Activated CD4-positive, alpha-beta T cell treated with anti-CD3 and anti-CD28 coated beads, Interleukin-2, amount 10 ng/mL, durations not matched to agents 7 days and 5 days (primary cell): Measurements from ENCODE around the gene WDR26. TPM values are rescaled to one million over a fixed set of nuclear protein-coding genes. Genes with fewer than 3 reads are reported as not detected.
"Not testable (repeated sequence)": the region's sequence is repeated elsewhere in the genome, so short reads cannot be mapped to it uniquely, and the experiment has no call there.

ENCODE experiments used
- CTCF ChIA-PET: fragments of 350-600 bp; sonication (Branson Sonifier 250); formaldehyde crosslinking; loops from one replicate; lab custom pipeline; 2021; ENCODE audit warnings: antibody characterized with exemption; lab: Charles Lee
- POLR2A ChIA-PET: fragments of 350-600 bp; sonication (Branson Sonifier 250); formaldehyde crosslinking; loops from one replicate; lab custom pipeline; 2021; ENCODE audit warnings: antibody characterized with exemption; lab: Charles Lee
- DNase-seq: peaks from one replicate; pipeline ENCODE4 v3.0.0-alpha.2; 2020
- H3K27ac Mint-ChIP-seq: one replicate; pipeline ENCODE4 v1.8.0; 2021; ENCODE audit warnings: mild to moderate bottlenecking, moderate library complexity, mixed read lengths
- H3K27me3 Mint-ChIP-seq: one replicate; pipeline ENCODE4 v1.8.0; 2021; ENCODE audit warnings: mixed read lengths
- H3K36me3 Mint-ChIP-seq: one replicate; pipeline ENCODE4 v1.8.0; 2021; ENCODE audit warnings: low read depth, mixed read lengths
- H3K4me1 Mint-ChIP-seq: one replicate; pipeline ENCODE4 v1.8.0; 2021; ENCODE audit warnings: mixed read lengths
- H3K4me3 Mint-ChIP-seq: one replicate; pipeline ENCODE4 v1.8.0; 2021; ENCODE audit warnings: mild to moderate bottlenecking, moderate library complexity, mixed read lengths
- H3K9me3 Mint-ChIP-seq: one replicate; pipeline ENCODE4 v1.8.0; 2021; ENCODE audit warnings: mixed read lengths
- total RNA-seq, 2 experiments: library from RNA; stranded (reverse); gene quantifications; one replicate each; pipeline ENCODE4 v1.2.3, GENCODE V29; 2021

Gene WDR26
- total RNA-seq, 2 experiments from 2014 or later: 67.7 to 74.2 TPM

GRCh38 chr1:224432672-224433040 lies 1.9 kb downstream of the WDR26 start:
- ChIA-PET POLR2A (no interaction called here), CTCF (interaction anchor here (0.8 to 1.8 kb wide), 4 partner anchors 10 to 45 kb away, joined by 3 to 7 read pairs (median 4); no protein-coding TSS in a partner anchor)
- peak; percentile 23 for DNase-seq
- H3K4me1 Mint-ChIP-seq: peaks cover 67% of the 10 kb centered on the region
- H3K27me3 Mint-ChIP-seq: no peaks in the 10 kb centered on the region
- peak overlapping the region; percentile 91 for H3K4me3 Mint-ChIP-seq
- H3K27ac Mint-ChIP-seq: peak overlapping the region; percentile 88
- H3K36me3 Mint-ChIP-seq: peaks cover 34% of the 10 kb centered on the region
- no peaks in the 10 kb centered on the region for H3K9me3 Mint-ChIP-seq

GRCh38 chr1:224432146-224432545 lies 2.5 kb downstream of the WDR26 start:
- Mint-ChIP-seq H3K27ac (peak overlapping the region; percentile 88), H3K9me3 (no peaks in the 10 kb centered on the region), H3K4me1 (peaks cover 68% of the 10 kb centered on the region), H3K36me3 (peaks cover 39% of the 10 kb centered on the region), H3K4me3 (peak overlapping the region; percentile 91), H3K27me3 (no peaks in the 10 kb centered on the region)
- ChIA-PET POLR2A (interaction anchor here (0.9 kb wide), 1 partner anchor 313 kb away, joined by 3 read pairs; no protein-coding TSS in a partner anchor), CTCF (interaction anchor here (0.8 to 1.8 kb wide), 6 partner anchors 9 to 316 kb away, joined by 3 to 7 read pairs (median 3); no protein-coding TSS in a partner anchor)
- no peak for DNase-seq

- H3K9me3 Mint-ChIP-seq: no peaks in the 10 kb centered on the region
- no peak for DNase-seq
- no peaks in the 10 kb centered on the region for H3K27me3 Mint-ChIP-seq
- peaks cover 66% of the 10 kb centered on the region for H3K4me1 Mint-ChIP-seq
- H3K4me3 Mint-ChIP-seq: peak overlapping the region; percentile 91
- ChIA-PET POLR2A (interaction anchor here (0.9 kb wide), 1 partner anchor 313 kb away, joined by 3 read pairs; no protein-coding TSS in a partner anchor), CTCF (interaction anchor here (0.8 to 1.8 kb wide), 7 partner anchors 11 to 316 kb away, joined by 3 to 7 read pairs (median 3); no protein-coding TSS in a partner anchor)
- peaks cover 41% of the 10 kb centered on the region for H3K36me3 Mint-ChIP-seq
- peak overlapping the region; percentile 82 for H3K27ac Mint-ChIP-seq
These were observed 2.9 kb downstream of the WDR26 start for GRCh38 chr1:224431726-224432125.

- ChIA-PET POLR2A (interaction anchor here (0.6 to 1.1 kb wide), 2 partner anchors 64 to 316 kb away, joined by 3 to 9 read pairs; no protein-coding TSS in a partner anchor), CTCF (interaction anchor here (0.8 to 1.9 kb wide), 6 partner anchors 17 to 333 kb away, joined by 3 to 5 read pairs (median 3); no protein-coding TSS in a partner anchor)
- peak; percentile 69 for DNase-seq
- Mint-ChIP-seq H3K27ac (peak overlapping the region; percentile 86), H3K36me3 (peaks cover 46% of the 10 kb centered on the region), H3K4me1 (peaks cover 58% of the 10 kb centered on the region), H3K4me3 (peak overlapping the region; percentile 62), H3K27me3 (no peaks in the 10 kb centered on the region), H3K9me3 (no peaks in the 10 kb centered on the region)
These were observed 4.0 kb downstream of the WDR26 start for GRCh38 chr1:224430511-224431113.

GRCh38 chr1:224429616-224430326 lies 4.8 kb downstream of the WDR26 start:
- POLR2A ChIA-PET: interaction anchor here (1.1 kb wide), 1 partner anchor 315 kb away, joined by 3 read pairs; no protein-coding TSS in a partner anchor
- CTCF ChIA-PET: interaction anchor here (0.8 to 1.9 kb wide), 4 partner anchors 16 to 332 kb away, joined by 3 to 5 read pairs (median 3); no protein-coding TSS in a partner anchor
- Mint-ChIP-seq H3K27me3 (no peaks in the 10 kb centered on the region), H3K9me3 (no peaks in the 10 kb centered on the region), H3K4me3 (no peak overlapping the region), H3K4me1 (peaks cover 60% of the 10 kb centered on the region), H3K27ac (no peak overlapping the region), H3K36me3 (peaks cover 53% of the 10 kb centered on the region)
- DNase-seq: no peak

GRCh38 chr1:224428713-224429112 lies 5.9 kb downstream of the WDR26 start:
- not testable (repeated sequence) for H3K4me3 Mint-ChIP-seq, DNase-seq, H3K9me3 Mint-ChIP-seq, H3K27ac Mint-ChIP-seq, H3K27me3 Mint-ChIP-seq
- H3K36me3 Mint-ChIP-seq: peaks cover 63% of the 10 kb centered on the region
- POLR2A ChIA-PET: interaction anchor here (0.6 kb wide), 1 partner anchor 10 kb away, joined by 5 read pairs; no protein-coding TSS in a partner anchor
- H3K4me1 Mint-ChIP-seq: peaks cover 66% of the 10 kb centered on the region
- CTCF ChIA-PET: interaction anchor here (0.7 to 0.8 kb wide), 2 partner anchors 11 to 331 kb away, joined by 4 to 5 read pairs; no protein-coding TSS in a partner anchor

- CTCF ChIA-PET: no interaction called here
- POLR2A ChIA-PET: interaction anchor here (0.7 kb wide), 1 partner anchor 86 kb away, joined by 3 read pairs; no protein-coding TSS in a partner anchor
- H3K27ac Mint-ChIP-seq: peak overlapping the region; percentile 78
- DNase-seq: no peak
- no peak overlapping the region for H3K4me3 Mint-ChIP-seq
- no peaks in the 10 kb centered on the region for H3K9me3 Mint-ChIP-seq
- H3K4me1 Mint-ChIP-seq: peaks cover 56% of the 10 kb centered on the region
- peaks cover 63% of the 10 kb centered on the region for H3K36me3 Mint-ChIP-seq
- no peaks in the 10 kb centered on the region for H3K27me3 Mint-ChIP-seq
These were observed 7.3 kb downstream of the WDR26 start for GRCh38 chr1:224427346-224427745.

- Mint-ChIP-seq H3K36me3 (peaks cover 65% of the 10 kb centered on the region), H3K4me1 (peaks cover 51% of the 10 kb centered on the region)
- H3K4me3 Mint-ChIP-seq, POLR2A ChIA-PET, H3K9me3 Mint-ChIP-seq, DNase-seq, CTCF ChIA-PET, H3K27ac Mint-ChIP-seq, H3K27me3 Mint-ChIP-seq: not testable (repeated sequence)
These were observed 7.7 kb downstream of the WDR26 start for GRCh38 chr1:224426869-224427268.

GRCh38 chr1:224425279-224425884 lies 9.2 kb downstream of the WDR26 start:
- POLR2A ChIA-PET: interaction anchor here (0.5 to 0.6 kb wide), 2 partner anchors 41 to 1498 kb away, joined by 3 read pairs; partner anchors contain the start of gene PYCR2
- no peak for DNase-seq
- Mint-ChIP-seq H3K27ac (peak overlapping the region; percentile 58), H3K27me3 (no peaks in the 10 kb centered on the region), H3K4me3 (no peak overlapping the region), H3K9me3 (no peaks in the 10 kb centered on the region), H3K36me3 (peaks cover 61% of the 10 kb centered on the region), H3K4me1 (peaks cover 39% of the 10 kb centered on the region)
- CTCF ChIA-PET: interaction anchor here (1.1 to 1.5 kb wide), 2 partner anchors 16 to 20 kb away, joined by 3 read pairs; no protein-coding TSS in a partner anchor

GRCh38 chr1:224420106-224420505 lies 14.5 kb downstream of the WDR26 start:
- Mint-ChIP-seq H3K36me3 (peaks cover 67% of the 10 kb centered on the region), H3K4me1 (peaks cover 9% of the 10 kb centered on the region), H3K27me3 (no peaks in the 10 kb centered on the region), H3K9me3 (no peaks in the 10 kb centered on the region), H3K27ac (no peak overlapping the region), H3K4me3 (no peak overlapping the region)
- no peak for DNase-seq
- CTCF ChIA-PET: no interaction called here
- POLR2A ChIA-PET: interaction anchor here (0.6 kb wide), 1 partner anchor 8 kb away, joined by 4 read pairs; no protein-coding TSS in a partner anchor

- POLR2A ChIA-PET: interaction anchor here (0.6 kb wide), 1 partner anchor 9 kb away, joined by 4 read pairs; no protein-coding TSS in a partner anchor
- Mint-ChIP-seq H3K9me3 (no peaks in the 10 kb centered on the region), H3K36me3 (peaks cover 48% of the 10 kb centered on the region), H3K27me3 (no peaks in the 10 kb centered on the region), H3K4me3 (no peak overlapping the region), H3K27ac (no peak overlapping the region), H3K4me1 (peaks cover 9% of the 10 kb centered on the region)
- CTCF ChIA-PET: interaction anchor here (1.2 kb wide), 1 partner anchor 19 kb away, joined by 5 read pairs; no protein-coding TSS in a partner anchor
- no peak for DNase-seq
These were observed 22.8 kb downstream of the WDR26 start for GRCh38 chr1:224411766-224412165.

- H3K4me3 Mint-ChIP-seq: no peak overlapping the region
- no peak overlapping the region for H3K27ac Mint-ChIP-seq
- H3K36me3 Mint-ChIP-seq: peaks cover 61% of the 10 kb centered on the region
- H3K27me3 Mint-ChIP-seq: no peaks in the 10 kb centered on the region
- CTCF ChIA-PET: interaction anchor here (1.3 to 1.7 kb wide), 2 partner anchors 10 to 36 kb away, joined by 3 to 5 read pairs; no protein-coding TSS in a partner anchor
- H3K9me3 Mint-ChIP-seq: no peaks in the 10 kb centered on the region
- DNase-seq: no peak
- POLR2A ChIA-PET: no interaction called here
- peaks cover 17% of the 10 kb centered on the region for H3K4me1 Mint-ChIP-seq
These were observed 26.4 kb downstream of the WDR26 start for GRCh38 chr1:224408294-224408590.
